ENCODE results near the gene SLC25A47.
"Not testable (repeated sequence)": the region's sequence is repeated elsewhere in the genome, so short reads cannot be mapped to it uniquely, and the experiment has no call there.

SLC25A47 gene

GRCh38 chr14:100323121-100323941 is at the start of gene SLC25A47:
SLC25A47 (plus strand) TSS chr14:100323339; CDS start chr14:100323415, 76 bp downstream.
- DNase-seq (ENCODE audit: low read depth), result no peak

GRCh38 chr14:100274250-100274649 is 48.9 kb upstream of the SLC25A47 start:
- no peak for DNase-seq (ENCODE audit: low read depth)

- DNase-seq (ENCODE audit: low read depth), result no peak
Observed at GRCh38 chr14:100275214-100275613, 47.9 kb upstream of the SLC25A47 start.

- DNase-seq (ENCODE audit: low read depth), result no peak
Observed at GRCh38 chr14:100278702-100279101, 44.4 kb upstream of the SLC25A47 start.

GRCh38 chr14:100279133-100279532 is 44.0 kb upstream of the SLC25A47 start:
- DNase-seq (ENCODE audit: low read depth), result no peak

- DNase-seq (ENCODE audit: low read depth), result no peak
Observed at GRCh38 chr14:100279563-100279962, 43.6 kb upstream of the SLC25A47 start.

- no peak for DNase-seq (ENCODE audit: low read depth)
Observed at GRCh38 chr14:100281286-100282082, 41.7 kb upstream of the SLC25A47 start.

- DNase-seq (ENCODE audit: low read depth), result no peak
Observed at GRCh38 chr14:100282083-100282350, 41.1 kb upstream of the SLC25A47 start.

- DNase-seq (ENCODE audit: low read depth), result no peak
Observed at GRCh38 chr14:100282766-100283419, 40.2 kb upstream of the SLC25A47 start.

- DNase-seq (ENCODE audit: low read depth), result not testable (repeated sequence)
Observed at GRCh38 chr14:100283436-100283835, 39.7 kb upstream of the SLC25A47 start.

- DNase-seq (ENCODE audit: low read depth), result no peak
Observed at GRCh38 chr14:100283984-100284881, 38.9 kb upstream of the SLC25A47 start.

GRCh38 chr14:100285021-100285912 is 37.9 kb upstream of the SLC25A47 start:
- no peak for DNase-seq (ENCODE audit: low read depth)

- no peak for DNase-seq (ENCODE audit: low read depth)
Observed at GRCh38 chr14:100285913-100286400, 37.2 kb upstream of the SLC25A47 start.

GRCh38 chr14:100286484-100287191 is 36.5 kb upstream of the SLC25A47 start:
- no peak for DNase-seq (ENCODE audit: low read depth)

- DNase-seq (ENCODE audit: low read depth), result no peak
Observed at GRCh38 chr14:100287202-100287997, 35.7 kb upstream of the SLC25A47 start.

- not testable (repeated sequence) for DNase-seq (ENCODE audit: low read depth)
Observed at GRCh38 chr14:100287998-100288295, 35.2 kb upstream of the SLC25A47 start.

- DNase-seq (ENCODE audit: low read depth), result no peak
Observed at GRCh38 chr14:100288382-100289185, 34.6 kb upstream of the SLC25A47 start.

- DNase-seq (ENCODE audit: low read depth), result no peak
Observed at GRCh38 chr14:100289916-100290606, 33.1 kb upstream of the SLC25A47 start.
